ENCODE results near the gene STEAP1B. TPM values are rescaled to one million over a fixed set of nuclear protein-coding genes. Genes with fewer than 3 reads are reported as not detected.

STEAP1B gene
- polyA plus RNA-seq, 1 of the 3 experiments (the other 2 are of a cell fraction), result 14.7 TPM

- DNase-seq, result no peak
These were observed 121.6 kb downstream of the STEAP1B start for GRCh38 chr7:22378199-22378980.

More at GRCh38 chr7:22378199-22378980, 121.6 kb downstream of the STEAP1B start:
- 79% methylated on average over 7 of the region's 7 CpGs for whole genome bisulfite sequencing (ENCODE audit: low lambda C conversion rate)
- H3K27me3 ChIP-seq (ENCODE audit: insufficient read depth), result no peaks in the 10 kb centered on the region
- peaks cover 0 to 26% of the 10 kb centered on the region in 2 experiments; a peak in 3 of 4 replicates for H3K4me1 ChIP-seq (ENCODE audit: control insufficient read depth in 1 of 2, insufficient read depth in 2 of 2, low read depth in 1 of 2, low read length in 1 of 2)
- no peaks in the 10 kb centered on the region for H4K20me1 ChIP-seq (ENCODE audit: insufficient read depth)
- no peak overlapping the region for H2AFZ ChIP-seq (ENCODE audit: low read depth)
- peak overlapping the region in 1 of 2 experiments; percentile 34; a peak in 1 of 4 replicates for H3K27ac ChIP-seq (ENCODE audit: low read depth in 2 of 2, low read length in 1 of 2)
- no peak overlapping the region for H3K4me2 ChIP-seq
- H3K4me3 ChIP-seq (ENCODE audit: low read depth in 2 of 2, low read length in 1 of 2), result no peak overlapping the region
- TF ChIP-seq FOSL2 (IDR thresholded peaks at IDR 0.05; ENCODE audit: borderline replicate concordance, low read depth) (no peak), RFX5 (IDR thresholded peaks at IDR 0.05; ENCODE audit: low read length) (no peak), CHD2 (IDR thresholded peaks at IDR 0.05; ENCODE audit: low read length, partially characterized antibody) (no peak), REST (IDR thresholded peaks at IDR 0.05; ENCODE audit: low read depth, low read length) (no peak), SIN3A (IDR thresholded peaks at IDR 0.05; ENCODE audit: borderline replicate concordance, low read depth, low read length) (no peak), CTCF (IDR thresholded peaks at IDR 0.05) (no peak), NRF1 (IDR thresholded peaks at IDR 0.05; ENCODE audit: low read depth, low read length) (no peak), TAF1 (IDR thresholded peaks at IDR 0.05; ENCODE audit: borderline replicate concordance, low read depth, low read length) (no peak), JUND (IDR thresholded peaks at IDR 0.05) (no peak), IRF3 (IDR thresholded peaks at IDR 0.05; ENCODE audit: low read depth, low read length) (no peak), YY1 (IDR thresholded peaks at IDR 0.05; ENCODE audit: low read depth) (no peak), GABPA (IDR thresholded peaks at IDR 0.05; ENCODE audit: low read depth) (no peak), RXRA (IDR thresholded peaks at IDR 0.05; ENCODE audit: borderline replicate concordance, low read depth) (no peak)
- H3K9me3 ChIP-seq, result no peaks in the 10 kb centered on the region
- no peaks in the 10 kb centered on the region for H3K9me2 ChIP-seq
- H3K9ac ChIP-seq, result no peak overlapping the region
- no peaks in the 10 kb centered on the region for H3K79me2 ChIP-seq (ENCODE audit: insufficient read depth)
- no peaks in the 10 kb centered on the region for H3F3A ChIP-seq (replicated peaks; ENCODE audit: insufficient read depth)
- ChIA-PET POLR2A (no interaction called here), CTCF (interaction anchor here (1.4 to 1.5 kb wide), 2 partner anchors 10 to 21 kb away, joined by 3 read pairs; no protein-coding TSS in a partner anchor)
- no peaks in the 10 kb centered on the region for H3K36me3 ChIP-seq (replicated peaks in 1 of 2; ENCODE audit: control insufficient read depth in 1 of 2, insufficient read depth in 2 of 2, low read length in 1 of 2)
